H9 (cell line): ENCODE results near the gene ATF7. TPM values are rescaled to one million over a fixed set of nuclear protein-coding genes. Genes with fewer than 3 reads are reported as not detected.

ENCODE experiments used
- DNase-seq: peaks from one replicate; pipeline ENCODE4 v3.0.0-alpha.2; 2017
- H2AFZ ChIP-seq: one replicate; pipeline ENCODE4 v1.6.1; 2013; ENCODE audit warnings: mild to moderate bottlenecking, low read length, control low read depth, moderate library complexity
- H2AK5ac ChIP-seq: 2 replicates; pipeline ENCODE4 v1.6.1; 2013; ENCODE audit warnings: low read length, control low read depth, mixed read lengths; ENCODE audit not compliant: insufficient read length
- H2BK120ac ChIP-seq: one replicate; pipeline ENCODE4 v1.6.1; 2013; ENCODE audit warnings: low read depth, mild to moderate bottlenecking, low read length, control low read depth, inconsistent platforms; ENCODE audit not compliant: poor library complexity, severe bottlenecking
- H2BK12ac ChIP-seq: 2 replicates; pipeline ENCODE4 v1.6.1; 2013; ENCODE audit warnings: low read length, control low read depth, mixed read lengths, low read depth; ENCODE audit not compliant: insufficient read length
- H2BK15ac ChIP-seq: 2 replicates; pipeline ENCODE4 v1.6.1; 2013; ENCODE audit warnings: low read depth, low read length, control low read depth
- H2BK20ac ChIP-seq: one replicate; pipeline ENCODE4 v1.6.1; 2013; ENCODE audit warnings: low read depth, mild to moderate bottlenecking, low read length, control low read depth, inconsistent platforms; ENCODE audit not compliant: poor library complexity, severe bottlenecking
- H2BK5ac ChIP-seq: 2 replicates; pipeline ENCODE4 v1.6.1; 2013; ENCODE audit warnings: low read length, control low read depth, mixed read lengths; ENCODE audit not compliant: insufficient read length
- H3K14ac ChIP-seq: 2 replicates; pipeline ENCODE4 v1.6.1; 2013; ENCODE audit warnings: low read length, control low read depth; ENCODE audit not compliant: insufficient read depth
- H3K18ac ChIP-seq: 2 replicates; pipeline ENCODE4 v1.6.1; 2013; ENCODE audit warnings: low read depth, mild to moderate bottlenecking, mixed read lengths, low read length, control low read depth; ENCODE audit not compliant: insufficient read length
- H3K23ac ChIP-seq: 2 replicates; pipeline ENCODE4 v1.6.1; 2013; ENCODE audit warnings: low read length, control low read depth, mixed read lengths, low read depth; ENCODE audit not compliant: insufficient read length
- H3K23me2 ChIP-seq: 2 replicates; pipeline ENCODE4 v1.6.1; 2013; ENCODE audit warnings: low read depth, mild to moderate bottlenecking, mixed read lengths, low read length, control low read depth; ENCODE audit not compliant: insufficient read length, poor library complexity, severe bottlenecking
- H3K27ac ChIP-seq: 2 replicates; pipeline ENCODE4 v1.5.1; 2013; ENCODE audit warnings: low read length, control low read depth, mixed read lengths, low read depth; ENCODE audit not compliant: insufficient read length
- H3K27me3 ChIP-seq: 2 replicates; pipeline ENCODE4 v1.6.1; 2013; ENCODE audit warnings: low read length, control low read depth, inconsistent platforms; ENCODE audit not compliant: insufficient read depth
- H3K4ac ChIP-seq: 2 replicates; pipeline ENCODE4 v1.6.1; 2013; ENCODE audit warnings: low read depth, mild to moderate bottlenecking, control low read depth, inconsistent platforms, low read length, moderate library complexity
- H3K4me1 ChIP-seq: 2 replicates; pipeline ENCODE4 v1.6.1; 2013; ENCODE audit warnings: low read length, control low read depth, inconsistent platforms; ENCODE audit not compliant: insufficient read depth
- H3K4me2 ChIP-seq: 2 replicates; pipeline ENCODE4 v1.6.1; 2013; ENCODE audit warnings: low read length, control low read depth, mixed read lengths; ENCODE audit not compliant: insufficient read length, insufficient read depth
- H3K56ac ChIP-seq: 2 replicates; pipeline ENCODE4 v1.6.1; 2013; ENCODE audit warnings: low read depth, mild to moderate bottlenecking, mixed read lengths, low read length, control low read depth; ENCODE audit not compliant: insufficient read length
- H3K79me1 ChIP-seq: 2 replicates; pipeline ENCODE4 v1.6.1; 2013; ENCODE audit warnings: low read depth, mild to moderate bottlenecking, moderate library complexity, low read length, control low read depth, inconsistent platforms; ENCODE audit not compliant: insufficient read depth, poor library complexity, severe bottlenecking
- H3K79me2 ChIP-seq: 2 replicates; pipeline ENCODE4 v1.6.1; 2013; ENCODE audit warnings: low read length, control low read depth, inconsistent platforms; ENCODE audit not compliant: insufficient read depth
- H3K9ac ChIP-seq: 2 replicates; pipeline ENCODE4 v1.6.1; 2013; ENCODE audit warnings: low read length, control low read depth, mixed read lengths; ENCODE audit not compliant: insufficient read length; ENCODE audit errors: extremely low read depth
- H3K9me3 ChIP-seq: one replicate; pipeline ENCODE4 v1.6.1; 2013; ENCODE audit warnings: low read depth, low read length, inconsistent platforms; ENCODE audit not compliant: control insufficient read depth
- H3T11ph ChIP-seq: one replicate; pipeline ENCODE4 v1.6.1; 2013; ENCODE audit warnings: mild to moderate bottlenecking, low read length, control low read depth, inconsistent platforms
- H4K20me1 ChIP-seq: one replicate; pipeline ENCODE4 v1.6.1; 2013; ENCODE audit not compliant: control insufficient read depth, insufficient read length, insufficient read depth
- H4K5ac ChIP-seq: 2 replicates; pipeline ENCODE4 v1.6.1; 2013; ENCODE audit warnings: low read depth, mild to moderate bottlenecking, mixed read lengths, low read length, control low read depth; ENCODE audit not compliant: insufficient read length
- H4K8ac ChIP-seq: replicated peaks from 2 replicates; pipeline ENCODE4 v1.6.1; 2013; ENCODE audit warnings: low read length, control low read depth, mixed read lengths, low read depth; ENCODE audit not compliant: insufficient read length
- H4K91ac ChIP-seq: 2 replicates; pipeline ENCODE4 v1.6.1; 2013; ENCODE audit warnings: low read depth, mild to moderate bottlenecking, moderate library complexity, mixed read lengths, low read length, control low read depth; ENCODE audit not compliant: insufficient read length
- H3K27ac Mint-ChIP-seq, 3 experiments: 2 replicates in 2 of 3; 3 replicates in 1 of 3; pipeline ENCODE4 v1.8.0; 2020 to 2021; ENCODE audit warnings: mixed read lengths in 3 of 3, mild to moderate bottlenecking in 1 of 3, moderate library complexity in 1 of 3
- H3K27me3 Mint-ChIP-seq: 2 replicates; pipeline ENCODE4 v1.8.0; 2021; ENCODE audit warnings: low read depth, mild to moderate bottlenecking, moderate library complexity, mixed read lengths
- H3K36me3 Mint-ChIP-seq, 3 experiments: 2 replicates in 2 of 3; 3 replicates in 1 of 3; pipeline ENCODE4 v1.8.0; 2020 to 2021; ENCODE audit warnings: low read depth in 3 of 3, mixed read lengths in 3 of 3; ENCODE audit not compliant: insufficient read depth in 1 of 3
- H3K4me1 Mint-ChIP-seq, 2 experiments: 2 replicates each; pipeline ENCODE4 v1.8.0; 2020; ENCODE audit warnings: mixed read lengths in 2 of 2
- H3K4me3 Mint-ChIP-seq, 2 experiments: 2 replicates in 1 of 2; 3 replicates in 1 of 2; pipeline ENCODE4 v1.8.0; 2020 to 2021; ENCODE audit warnings: mild to moderate bottlenecking in 2 of 2, mixed read lengths in 2 of 2, moderate library complexity in 1 of 2
- H3K9me3 Mint-ChIP-seq, 2 experiments: 2 replicates in 1 of 2; 3 replicates in 1 of 2; pipeline ENCODE4 v1.8.0; 2020; ENCODE audit warnings: mild to moderate bottlenecking in 2 of 2, mixed read lengths in 2 of 2, moderate library complexity in 1 of 2
- CTCF ChIP-seq: fragments of 200-600 bp; sonication (generic); conservative IDR thresholded peaks from 3 replicates; pipeline ENCODE4 v1.8.0; 2021; ENCODE audit warnings: antibody characterized with exemption, mild to moderate bottlenecking
- WGBS: extraction: QIAGEN DNeasy Blood & Tissue Kit; methylation state at CpG from one replicate; pipeline ENCODE4 v1.1.7; 2013; ENCODE audit warnings: missing lambda C conversion rate, low lambda C conversion rate, mixed read lengths; ENCODE audit not compliant: insufficient read length; ENCODE audit errors: extremely low coverage; 5-methylcytosine and 5-hydroxymethylcytosine counted together
- total RNA-seq: library from RNA; stranded (reverse); gene quantifications from 2 replicates; pipeline ENCODE4 v1.2.1, GENCODE V29; 2021

Gene ATF7
- total RNA-seq, 1 experiment from 2014 or later: 17.7 TPM

- Histone ChIP-seq H4K5ac (no peak overlapping the region), H2BK5ac (no peak overlapping the region), H3K79me2 (no peaks in the 10 kb centered on the region), H3K18ac (no peak overlapping the region), H4K91ac (no peak overlapping the region), H3K23ac (no peak overlapping the region), H2AFZ (no peak overlapping the region), H2BK20ac (no peak overlapping the region), H3K4me2 (no peak overlapping the region), H2AK5ac (no peak overlapping the region), H2BK15ac (no peak overlapping the region), H3K27me3 (no peaks in the 10 kb centered on the region), H3K14ac (no peak overlapping the region), H2BK120ac (no peak overlapping the region), H3K79me1 (no peaks in the 10 kb centered on the region), H4K20me1 (no peaks in the 10 kb centered on the region), H3K56ac (no peak overlapping the region), H3K9ac (no peak overlapping the region), H3K27ac (no peak overlapping the region), H2BK12ac (no peak overlapping the region), H4K8ac (no peak overlapping the region), H3K4ac (no peak overlapping the region), H3T11ph (no peak overlapping the region), H3K9me3 (no peaks in the 10 kb centered on the region), H3K23me2 (no peaks in the 10 kb centered on the region), H3K4me1 (no peaks in the 10 kb centered on the region)
- no peaks in the 10 kb centered on the region for H3K27me3 Mint-ChIP-seq
- no peaks in the 10 kb centered on the region for H3K36me3 Mint-ChIP-seq
- H3K4me1 Mint-ChIP-seq: peaks cover 4 to 12% of the 10 kb centered on the region in 2 experiments
- no CpG with 5 or more reads among the region's 2 CpGs for WGBS
- no peak for DNase-seq
- no peak for TF ChIP-seq CTCF
- no peak overlapping the region for H3K27ac Mint-ChIP-seq
- H3K4me3 Mint-ChIP-seq: no peak overlapping the region
- H3K9me3 Mint-ChIP-seq: no peaks in the 10 kb centered on the region
Observed at GRCh38 chr12:53653595-53653994, 27.4 kb upstream of the ATF7 start.
